Karpas-422 (cell line): Measurements from ENCODE around the gene UBE2M. TPM values are rescaled to one million over a fixed set of nuclear protein-coding genes. Genes with fewer than 3 reads are reported as not detected.

Experiments used
- DNase-seq: peaks from one replicate; pipeline ENCODE4 v3.0.0-alpha.2; 2015
- H2AFZ ChIP-seq: fragments of 200-600 bp; sonication (generic); 2 replicates; pipeline ENCODE4 v1.6.1; 2014; ENCODE audit warnings: antibody characterized with exemption, low read length, mixed read lengths
- H3K27ac ChIP-seq: fragments of 200-600 bp; sonication (generic); 2 replicates; pipeline ENCODE4 v1.5.1; 2014; ENCODE audit warnings: mild to moderate bottlenecking, low read length, moderate library complexity
- H3K27me3 ChIP-seq: fragments of 200-600 bp; sonication (generic); 2 replicates; pipeline ENCODE4 v1.6.1; 2014; ENCODE audit warnings: low read length, mixed read lengths
- H3K36me3 ChIP-seq: fragments of 200-600 bp; sonication (generic); 2 replicates; pipeline ENCODE4 v1.6.1; 2014; ENCODE audit warnings: low read length, mixed read lengths; ENCODE audit not compliant: insufficient read depth
- H3K4me1 ChIP-seq: fragments of 200-600 bp; sonication (generic); 2 replicates; pipeline ENCODE4 v1.6.1; 2014; ENCODE audit warnings: mild to moderate bottlenecking, low read length, mixed read lengths
- H3K4me2 ChIP-seq: fragments of 200-600 bp; sonication (generic); 2 replicates; pipeline ENCODE4 v1.6.1; 2014; ENCODE audit warnings: low read length, low read depth, mild to moderate bottlenecking; ENCODE audit not compliant: poor library complexity, severe bottlenecking
- H3K4me3 ChIP-seq: fragments of 200-600 bp; sonication (generic); 2 replicates; pipeline ENCODE4 v1.5.1; 2014; ENCODE audit warnings: mild to moderate bottlenecking, antibody characterized with exemption, low read length, mixed read lengths
- H3K79me2 ChIP-seq: fragments of 200-600 bp; sonication (generic); 2 replicates; pipeline ENCODE4 v1.6.1; 2014; ENCODE audit warnings: mild to moderate bottlenecking, low read length, mixed read lengths
- H3K9ac ChIP-seq: fragments of 200-600 bp; sonication (generic); 2 replicates; pipeline ENCODE4 v1.6.0; 2014; ENCODE audit warnings: low read length
- H3K9me2 ChIP-seq: fragments of 200-600 bp; sonication (generic), shearing (Covaris generic); replicated peaks from 2 replicates; pipeline ENCODE4 v1.6.0; 2014; ENCODE audit warnings: mild to moderate bottlenecking, low read length, moderate library complexity; ENCODE audit not compliant: insufficient read depth
- H3K9me3 ChIP-seq: fragments of 300-700, 200-600 bp; sonication (generic); 2 replicates; pipeline ENCODE4 v1.6.1; 2014; ENCODE audit warnings: low read length, mixed read lengths
- H4K20me1 ChIP-seq: fragments of 200-600 bp; sonication (generic); 2 replicates; pipeline ENCODE4 v1.6.1; 2014; ENCODE audit warnings: mild to moderate bottlenecking, antibody characterized with exemption, low read length, low read depth; ENCODE audit not compliant: insufficient read depth
- total RNA-seq: library from RNA; depleted of rRNA; stranded (reverse); fragments of >200 nt; shearing (Covaris generic); gene quantifications from 2 replicates; pipeline ENCODE4 v1.2.3, GENCODE V29; 2014; ENCODE audit warnings: low replicate concordance

The UBE2M gene
- total RNA-seq, 1 experiment from 2014 or later = 90.6 TPM

DNA sequence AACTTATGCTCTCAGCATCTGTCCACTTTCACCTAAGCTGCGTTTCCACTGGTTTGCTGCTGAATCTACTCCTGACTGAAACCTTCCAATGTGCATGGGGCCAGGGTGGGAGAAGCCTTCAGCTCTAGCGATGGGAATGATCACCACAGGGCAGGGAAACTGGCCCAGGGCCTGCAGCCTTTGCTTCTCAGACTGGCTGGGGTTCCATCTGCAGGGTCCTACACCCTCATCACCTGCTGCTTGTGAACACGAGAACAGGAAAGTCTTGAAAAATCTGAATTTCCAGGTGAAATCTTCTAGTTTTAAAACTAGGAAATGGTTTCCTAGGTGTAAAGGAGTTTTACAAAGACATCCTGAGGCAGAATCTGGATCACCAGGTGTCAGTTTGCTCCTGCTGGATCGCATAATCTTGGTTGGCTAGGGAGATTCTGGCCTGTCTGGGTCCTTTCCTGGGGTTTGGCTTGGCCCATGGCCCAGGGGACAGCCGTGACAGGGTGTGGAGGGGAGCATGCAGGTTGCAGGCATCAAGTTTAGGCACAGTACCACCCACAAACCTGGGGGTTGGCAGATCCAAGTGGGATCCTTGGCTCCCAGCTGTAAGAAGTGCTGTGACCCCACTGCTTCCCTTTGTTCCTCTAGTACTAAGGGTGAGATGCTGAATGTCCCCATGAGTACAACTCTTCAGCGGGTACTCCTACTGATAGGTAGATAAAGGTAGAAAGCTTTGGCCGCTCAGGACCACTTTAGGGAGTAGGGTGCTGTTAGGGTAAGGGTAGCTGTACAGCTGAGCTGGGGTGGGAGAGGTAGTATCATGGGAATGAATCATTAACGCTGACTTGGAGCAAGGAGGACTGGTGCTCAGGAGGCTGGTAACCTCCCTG lies 1.8 kb upstream of the UBE2M start:
- DNase-seq = no peak
- peak overlapping the region; percentile 93 for H3K9ac ChIP-seq
- peaks cover 62% of the 10 kb centered on the region for H3K4me1 ChIP-seq
- peak overlapping the region; percentile 73 for H3K4me3 ChIP-seq
- H3K9me2 ChIP-seq = no peaks in the 10 kb centered on the region
- H3K36me3 ChIP-seq = no peaks in the 10 kb centered on the region
- no peaks in the 10 kb centered on the region for H4K20me1 ChIP-seq
- H3K9me3 ChIP-seq = no peaks in the 10 kb centered on the region
- peaks cover 23% of the 10 kb centered on the region for H3K79me2 ChIP-seq
- peak overlapping the region; percentile 79 for H3K4me2 ChIP-seq
- H3K27ac ChIP-seq = peak overlapping the region; percentile 91
- no peak overlapping the region for H2AFZ ChIP-seq
- H3K27me3 ChIP-seq = no peaks in the 10 kb centered on the region

DNA sequence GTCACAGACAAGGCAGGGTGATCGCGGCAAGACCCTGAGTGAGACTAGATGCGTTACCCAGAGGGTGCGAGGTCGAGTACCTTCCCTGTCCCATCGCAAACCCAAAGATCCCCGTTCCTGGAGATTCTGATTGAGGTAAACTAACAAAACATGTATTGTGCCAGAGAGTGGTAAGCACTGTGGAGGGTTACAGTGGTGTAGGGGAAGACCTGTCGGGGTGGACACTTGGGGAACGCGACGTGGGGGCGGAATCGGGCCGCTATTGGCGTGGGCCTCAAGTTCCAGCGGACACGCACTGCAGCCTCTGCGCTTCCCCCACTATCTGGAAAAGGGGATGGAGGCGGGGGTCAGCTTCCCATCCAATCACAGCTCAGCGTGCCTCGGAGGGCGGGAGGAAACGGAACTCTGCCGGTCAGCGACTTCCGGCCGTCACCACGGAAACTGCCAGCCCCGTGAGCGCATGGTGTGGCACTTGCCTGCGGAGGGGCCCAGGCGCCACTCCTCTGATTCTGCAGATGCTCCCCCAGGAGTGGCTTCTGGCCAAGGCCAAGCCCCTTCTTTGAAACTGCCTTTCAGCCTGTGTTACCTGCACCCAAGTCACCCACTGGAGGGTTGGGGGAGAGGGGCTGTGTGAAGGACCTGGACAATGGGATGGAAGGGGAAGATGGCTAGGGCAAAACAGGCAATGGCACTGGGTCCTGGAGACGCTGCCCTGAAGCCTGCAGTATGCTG lies 1.0 kb upstream of the UBE2M start:
- Histone ChIP-seq H3K4me3 (peak overlapping the region; percentile 73), H3K9ac (peak overlapping the region; percentile 93), H3K4me1 (peaks cover 65% of the 10 kb centered on the region), H3K9me3 (no peaks in the 10 kb centered on the region), H3K27me3 (no peaks in the 10 kb centered on the region), H3K36me3 (no peaks in the 10 kb centered on the region), H3K27ac (peak overlapping the region; percentile 91), H3K4me2 (peak overlapping the region; percentile 79), H3K79me2 (peaks cover 23% of the 10 kb centered on the region), H4K20me1 (no peaks in the 10 kb centered on the region), H3K9me2 (no peaks in the 10 kb centered on the region), H2AFZ (no peak overlapping the region)
- peak; percentile 93 for DNase-seq

DNA sequence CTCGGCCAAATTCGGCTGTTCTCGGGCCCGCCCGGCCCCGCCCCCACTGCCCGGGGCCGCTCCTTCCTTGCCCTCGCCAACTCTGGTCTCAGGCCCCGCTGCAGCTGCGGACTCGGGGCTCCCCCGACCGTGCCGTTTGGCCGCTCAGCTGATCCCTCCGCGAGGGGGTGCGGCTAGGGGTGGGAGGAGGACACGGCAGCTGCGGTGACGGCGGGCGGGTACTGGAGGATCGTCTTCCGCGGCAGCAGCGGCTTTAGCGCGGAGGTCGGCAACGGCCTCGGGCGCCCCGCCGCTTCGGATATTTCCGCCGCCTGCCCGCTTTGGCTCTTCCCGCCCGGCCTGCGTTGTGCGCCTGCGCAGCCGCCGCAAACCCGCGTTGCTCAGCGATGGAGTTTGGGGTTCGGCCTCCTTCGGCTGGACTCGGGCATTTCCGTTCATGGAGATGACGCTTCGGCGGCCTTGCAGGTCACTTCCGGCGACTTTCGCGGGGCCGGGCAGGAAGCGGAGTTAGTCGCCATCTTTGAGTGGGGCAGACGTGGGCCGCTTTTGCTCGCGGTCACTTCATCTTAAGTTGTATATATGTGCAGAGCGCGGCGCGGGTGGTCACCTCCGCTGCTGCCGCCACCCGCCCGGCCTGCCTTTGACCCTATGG lies 338 bp upstream of the UBE2M start:
- no peaks in the 10 kb centered on the region for H3K9me3 ChIP-seq
- H3K79me2 ChIP-seq = peaks cover 23% of the 10 kb centered on the region
- peak overlapping the region; percentile 93 for H3K9ac ChIP-seq
- H3K4me2 ChIP-seq = peak overlapping the region; percentile 79
- no peaks in the 10 kb centered on the region for H4K20me1 ChIP-seq
- no peaks in the 10 kb centered on the region for H3K9me2 ChIP-seq
- peaks cover 62% of the 10 kb centered on the region for H3K4me1 ChIP-seq
- DNase-seq = peak; percentile 97
- H3K27me3 ChIP-seq = no peaks in the 10 kb centered on the region
- H2AFZ ChIP-seq = no peak overlapping the region
- H3K27ac ChIP-seq = peak overlapping the region; percentile 91
- H3K36me3 ChIP-seq = no peaks in the 10 kb centered on the region
- H3K4me3 ChIP-seq = peak overlapping the region; percentile 73

DNA sequence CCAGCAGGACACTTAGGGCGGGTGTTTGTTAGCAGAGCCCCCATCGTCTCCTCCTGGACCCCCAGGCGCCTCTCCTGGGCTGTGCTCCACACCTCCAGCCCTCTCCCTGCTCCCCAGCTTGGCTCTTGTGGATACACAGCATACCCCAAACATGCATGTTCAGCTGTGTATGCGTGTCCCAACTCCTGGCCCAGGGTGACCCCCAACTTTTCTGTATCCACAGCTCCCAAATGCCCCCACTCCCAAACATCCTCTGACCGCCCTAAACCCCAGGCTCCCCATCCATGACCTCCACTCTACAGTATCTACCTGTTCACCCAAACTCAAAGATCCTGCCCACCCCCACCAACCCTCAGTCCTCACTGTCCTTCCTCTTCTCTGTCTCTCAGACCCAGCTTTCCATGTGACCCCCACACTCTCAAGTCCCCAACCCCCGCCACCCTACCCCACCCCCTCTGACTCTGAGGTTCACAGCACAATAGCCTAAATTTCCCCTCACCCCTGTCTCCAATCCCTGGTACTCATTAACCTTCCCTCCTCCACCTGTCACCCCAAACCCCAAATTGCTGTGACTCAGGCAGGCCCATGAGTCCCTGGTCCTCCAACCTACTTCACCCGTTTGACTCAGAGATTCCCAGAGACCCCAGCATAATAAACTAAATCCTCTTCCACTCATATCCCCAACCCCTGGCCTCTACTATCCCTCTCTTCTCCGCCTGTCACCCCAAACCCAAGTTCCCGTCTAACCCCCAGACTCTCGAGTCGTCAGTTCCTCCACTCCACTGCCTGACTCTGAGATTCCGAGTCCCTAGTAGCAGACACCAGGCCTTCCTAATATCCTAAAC lies 968 bp downstream of the UBE2M start:
- peak overlapping the region; percentile 80 for H3K4me3 ChIP-seq
- H3K9ac ChIP-seq = peak overlapping the region; percentile 93
- H3K9me2 ChIP-seq = no peaks in the 10 kb centered on the region
- peak overlapping the region; percentile 75 for H3K27ac ChIP-seq
- peaks cover 23% of the 10 kb centered on the region for H3K79me2 ChIP-seq
- DNase-seq = peak; percentile 51
- H3K4me1 ChIP-seq = peaks cover 55% of the 10 kb centered on the region
- peak overlapping the region; percentile 74 for H3K4me2 ChIP-seq
- H3K27me3 ChIP-seq = no peaks in the 10 kb centered on the region
- H3K36me3 ChIP-seq = no peaks in the 10 kb centered on the region
- H2AFZ ChIP-seq = no peak overlapping the region
- no peaks in the 10 kb centered on the region for H4K20me1 ChIP-seq
- H3K9me3 ChIP-seq = no peaks in the 10 kb centered on the region

GRCh38 chr19:58556622-58557220 lies 1.7 kb downstream of the UBE2M start:
- Histone ChIP-seq H3K9me3 (no peaks in the 10 kb centered on the region), H3K4me2 (peak overlapping the region; percentile 74), H3K36me3 (0 out of 2 replicates have a peak, but pooled peaks cover 3% of the 10 kb centered on the region), H4K20me1 (no peaks in the 10 kb centered on the region), H3K27me3 (no peaks in the 10 kb centered on the region), H3K4me1 (peaks cover 53% of the 10 kb centered on the region), H3K9me2 (no peaks in the 10 kb centered on the region), H3K4me3 (peak overlapping the region; percentile 80), H3K79me2 (peaks cover 23% of the 10 kb centered on the region), H3K27ac (peak overlapping the region; percentile 18; the same call in 1 of the 2 replicates), H2AFZ (no peak overlapping the region), H3K9ac (peak overlapping the region; percentile 93)
- DNase-seq = no peak

DNA sequence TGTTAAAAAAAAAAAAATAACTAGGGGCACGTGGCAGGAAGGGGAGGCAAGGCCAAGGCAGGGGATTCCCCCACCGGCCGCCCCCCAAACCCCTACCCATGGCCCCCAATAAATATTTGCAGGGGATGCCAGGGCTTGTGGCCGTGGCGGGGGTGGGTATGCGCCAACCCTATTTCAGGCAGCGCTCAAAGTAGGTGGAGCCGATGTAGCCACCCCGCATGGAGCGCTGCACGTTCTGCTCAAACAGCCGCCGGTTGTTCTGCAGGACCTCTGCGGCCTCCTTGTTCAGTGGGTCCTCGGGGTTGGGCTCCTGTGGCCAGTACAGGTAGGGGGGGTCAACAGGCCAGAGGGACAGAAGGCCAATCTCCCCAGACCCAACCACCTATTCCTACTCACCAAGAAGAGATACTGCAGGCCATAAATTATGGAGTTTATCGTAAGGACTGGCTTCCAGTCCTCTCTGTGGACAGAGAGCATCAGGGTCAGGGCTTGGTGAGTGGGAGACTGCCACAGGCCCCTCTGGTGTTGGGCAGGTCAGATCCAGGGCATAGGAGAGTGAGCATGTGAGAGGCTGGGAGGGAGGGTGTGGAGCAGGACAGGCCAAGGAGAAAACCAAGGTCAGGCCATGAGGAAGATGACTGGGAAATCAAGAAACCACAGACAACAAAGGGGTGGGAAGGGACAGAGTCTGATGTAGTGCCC lies 2.3 kb downstream of the UBE2M start:
- H3K4me2 ChIP-seq = peak overlapping the region; percentile 74
- H3K9ac ChIP-seq = peak overlapping the region; percentile 93
- no peak for DNase-seq

More for the DNA sequence above, 2.3 kb downstream of the UBE2M start:
- Histone ChIP-seq H3K79me2 (peaks cover 23% of the 10 kb centered on the region), H3K27me3 (no peaks in the 10 kb centered on the region), H4K20me1 (no peaks in the 10 kb centered on the region; the same call in 1 of the 2 replicates), H2AFZ (no peak overlapping the region), H3K4me3 (peak overlapping the region; percentile 80; the same call in 1 of the 2 replicates), H3K9me2 (no peaks in the 10 kb centered on the region), H3K9me3 (no peaks in the 10 kb centered on the region), H3K27ac (no peak overlapping the region), H3K36me3 (0 out of 2 replicates have a peak, but pooled peaks cover 3% of the 10 kb centered on the region), H3K4me1 (peaks cover 48% of the 10 kb centered on the region)
